HEK293 (cell line): ENCODE data around the gene ERBB2.

Experiments used
- CTCF ChIA-PET: fragments of 350-600 bp; formaldehyde crosslinking; extraction: SDS; loops from one replicate; lab custom pipeline; 2021; ENCODE audit warnings: antibody characterized with exemption; lab: Yijun Ruan, JAX
- POLR2A ChIA-PET: fragments of 300-600 bp; formaldehyde crosslinking; extraction: SDS; loops from one replicate; lab custom pipeline; 2020; ENCODE audit warnings: antibody characterized with exemption, inconsistent platforms; lab: Yijun Ruan, JAX
- H3K27ac ChIP-seq: fragments of 200-500 bp; sonication (Bioruptor generic); 2 replicates; pipeline ENCODE4 v1.5.1; 2014; ENCODE audit warnings: low read depth, low read length, control low read depth, inconsistent platforms; ENCODE audit errors: extremely low read depth
- H3K36me3 ChIP-seq, 2 experiments: fragments of 200-500 bp in 1 of 2; sonication (Bioruptor generic) in 1 of 2; 1 replicate in 1 of 2; 2 replicates in 1 of 2; pipeline ENCODE4 v1.5.1; 2014 to 2017; ENCODE audit warnings: inconsistent platforms in 2 of 2, low read length in 2 of 2; ENCODE audit not compliant: control insufficient read depth in 2 of 2, insufficient read depth in 1 of 2
- H3K4me1 ChIP-seq: fragments of 200-500 bp; sonication (Bioruptor generic); 2 replicates; pipeline ENCODE4 v1.5.1; 2014; ENCODE audit warnings: mild to moderate bottlenecking, low read length, inconsistent platforms; ENCODE audit not compliant: control insufficient read depth, insufficient read depth
- H3K4me3 ChIP-seq: 2 replicates; pipeline ENCODE4 v1.5.1; 2011; ENCODE audit warnings: low read depth, mild to moderate bottlenecking, control low read depth, low read length, moderate library complexity
- H3K9me3 ChIP-seq: fragments of 200-500 bp; sonication (Bioruptor generic); 2 replicates; pipeline ENCODE4 v1.5.1; 2014; ENCODE audit warnings: low read depth, low read length, inconsistent platforms; ENCODE audit not compliant: control insufficient read depth, insufficient read depth
- GLIS2 ChIP-seq: fragments of 450-650 bp; formaldehyde crosslinking; IDR thresholded peaks from 2 replicates; pipeline ENCODE4 v1.5.1; 2016; ENCODE audit warnings: missing biosample characterization, missing genetic modification characterization
- HOXC10 ChIP-seq: sonication (generic); formaldehyde crosslinking; IDR thresholded peaks from 2 replicates; pipeline ENCODE4 v1.8.1; 2023; ENCODE audit warnings: mild to moderate bottlenecking, missing genetic modification reagents
- IKZF3 ChIP-seq: fragments of 450-650 bp; IDR thresholded peaks from 2 replicates; pipeline ENCODE4 v1.5.0; 2018; ENCODE audit warnings: missing biosample characterization, mild to moderate bottlenecking, missing genetic modification characterization, moderate library complexity
- KLF1 ChIP-seq: fragments of 450-650 bp; formaldehyde crosslinking; IDR thresholded peaks from 2 replicates; pipeline ENCODE4 v1.5.1; 2016; ENCODE audit warnings: missing biosample characterization, missing genetic modification characterization
- KLF8 ChIP-seq: fragments of 450-650 bp; formaldehyde crosslinking; IDR thresholded peaks from 2 replicates; pipeline ENCODE4 v1.5.1; 2016; ENCODE audit warnings: missing biosample characterization, missing genetic modification characterization
- SCRT2 ChIP-seq: fragments of 450-650 bp; formaldehyde crosslinking; IDR thresholded peaks from 2 replicates; pipeline ENCODE4 v1.5.1; 2016; ENCODE audit warnings: missing biosample characterization, missing genetic modification characterization
- ZNF202 ChIP-seq: fragments of 450-650 bp; formaldehyde crosslinking; IDR thresholded peaks from 2 replicates; pipeline ENCODE4 v1.5.1; 2016; ENCODE audit warnings: missing biosample characterization, missing genetic modification characterization, borderline replicate concordance
- ZNF214 ChIP-seq: fragments of 450-650 bp; formaldehyde crosslinking; IDR thresholded peaks from 2 replicates; pipeline ENCODE4 v1.5.1; 2017; ENCODE audit warnings: missing biosample characterization, mild to moderate bottlenecking, missing genetic modification characterization, borderline replicate concordance
- ZNF221 ChIP-seq: fragments of 450-650 bp; formaldehyde crosslinking; IDR thresholded peaks from 2 replicates; pipeline ENCODE4 v1.5.1; 2017; ENCODE audit warnings: missing biosample characterization, missing genetic modification characterization, borderline replicate concordance
- ZNF391 ChIP-seq: fragments of 450-650 bp; formaldehyde crosslinking; IDR thresholded peaks from 2 replicates; pipeline ENCODE4 v1.5.1; 2016; ENCODE audit warnings: low read depth, missing biosample characterization, missing genetic modification characterization, borderline replicate concordance
- ZNF501 ChIP-seq: fragments of 450-650 bp; formaldehyde crosslinking; IDR thresholded peaks from 2 replicates; pipeline ENCODE4 v1.5.1; 2016; ENCODE audit warnings: missing biosample characterization, missing genetic modification characterization
- ZNF521 ChIP-seq: fragments of 450-650 bp; formaldehyde crosslinking; IDR thresholded peaks from 2 replicates; pipeline ENCODE4 v1.5.1; 2017; ENCODE audit warnings: missing biosample characterization, mild to moderate bottlenecking, missing genetic modification characterization
- TF ChIP-seq, protein P1 (sequence below): fragments of 450-650 bp; formaldehyde crosslinking; IDR thresholded peaks from 2 replicates; pipeline ENCODE4 v1.5.1; 2016; ENCODE audit warnings: missing biosample characterization, missing genetic modification characterization
- TF ChIP-seq, protein P2 (sequence below): fragments of 450-650 bp; formaldehyde crosslinking; IDR thresholded peaks from 2 replicates; pipeline ENCODE4 v1.5.1; 2016; ENCODE audit warnings: missing biosample characterization, missing genetic modification characterization
- TF ChIP-seq, protein P3 (sequence below): fragments of 450-650 bp; formaldehyde crosslinking; IDR thresholded peaks from 2 replicates; pipeline ENCODE4 v1.5.1; 2017; ENCODE audit warnings: missing biosample characterization, missing genetic modification characterization
- TF ChIP-seq, protein P4 (sequence below): IDR thresholded peaks from 2 replicates; pipeline ENCODE4 v1.6.1; 2011; ENCODE audit warnings: mild to moderate bottlenecking, low read depth, low read length, borderline replicate concordance
- TF ChIP-seq, protein P5 (sequence below): fragments of 450-650 bp; formaldehyde crosslinking; IDR thresholded peaks from 2 replicates; pipeline ENCODE4 v1.5.1; 2016; ENCODE audit warnings: missing biosample characterization, missing genetic modification characterization
- TF ChIP-seq, protein P6 (sequence below): fragments of 450-650 bp; formaldehyde crosslinking; IDR thresholded peaks from 2 replicates; pipeline ENCODE4 v1.5.1; 2017; ENCODE audit warnings: missing biosample characterization, missing genetic modification characterization

The ERBB2 gene

DNA sequence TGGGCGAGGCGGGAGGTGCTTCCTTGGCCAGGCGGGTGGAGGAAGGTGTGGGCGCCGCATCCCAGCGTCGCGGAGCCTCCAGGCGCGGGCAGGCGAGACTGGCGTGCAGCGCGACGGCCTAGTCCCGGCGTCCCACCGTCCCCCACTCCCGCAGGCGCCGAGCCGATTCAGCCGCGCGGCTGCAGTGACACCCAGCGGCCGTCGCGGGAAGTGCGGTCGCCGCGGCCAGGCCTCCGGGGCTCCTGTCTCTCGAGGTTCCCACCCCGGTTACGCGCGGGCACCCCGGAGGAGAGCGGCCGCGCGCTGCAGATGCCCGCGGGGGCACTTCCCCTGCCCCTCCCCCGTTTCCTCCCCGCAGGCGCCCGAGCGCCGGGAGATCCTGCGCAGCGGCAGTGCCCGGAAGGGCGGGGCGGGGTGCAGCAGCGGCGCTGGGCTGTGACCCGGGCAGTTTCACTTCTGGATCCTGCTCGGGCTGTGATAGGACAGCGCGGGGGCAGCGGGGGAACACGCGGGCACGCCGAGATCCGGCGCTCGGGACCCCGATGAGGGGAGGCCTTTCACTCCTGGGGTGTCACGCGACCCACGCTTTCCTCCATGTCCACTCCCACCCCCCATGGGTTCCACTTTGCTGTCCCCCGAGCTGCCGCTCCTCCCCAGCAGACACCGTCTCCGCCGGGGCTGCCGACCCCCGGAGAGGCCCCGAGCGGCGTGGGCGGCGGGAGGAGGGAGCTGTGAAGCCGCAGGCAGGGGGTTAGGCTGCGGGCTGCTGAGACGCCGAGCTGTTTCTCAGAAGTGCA, 54.5 kb downstream of the ERBB2 start (continued):
- TF ChIP-seq, protein P1, sequence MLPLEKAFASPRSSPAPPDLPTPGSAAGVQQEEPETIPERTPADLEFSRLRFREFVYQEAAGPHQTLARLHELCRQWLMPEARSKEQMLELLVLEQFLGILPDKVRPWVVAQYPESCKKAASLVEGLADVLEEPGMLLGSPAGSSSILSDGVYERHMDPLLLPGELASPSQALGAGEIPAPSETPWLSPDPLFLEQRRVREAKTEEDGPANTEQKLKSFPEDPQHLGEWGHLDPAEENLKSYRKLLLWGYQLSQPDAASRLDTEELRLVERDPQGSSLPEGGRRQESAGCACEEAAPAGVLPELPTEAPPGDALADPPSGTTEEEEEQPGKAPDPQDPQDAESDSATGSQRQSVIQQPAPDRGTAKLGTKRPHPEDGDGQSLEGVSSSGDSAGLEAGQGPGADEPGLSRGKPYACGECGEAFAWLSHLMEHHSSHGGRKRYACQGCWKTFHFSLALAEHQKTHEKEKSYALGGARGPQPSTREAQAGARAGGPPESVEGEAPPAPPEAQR (tag by site-specific recombination), result no peak
- no peak for TF ChIP-seq ZNF202 (tag by site-specific recombination)
- TF ChIP-seq GLIS2 (tag by site-specific recombination), result peak; percentile 98
- 0 out of 2 replicates have a peak, but pooled peaks have one; percentile 0 for TF ChIP-seq HOXC10
- TF ChIP-seq IKZF3 (tag by site-specific recombination), result peak; percentile 67

DNA sequence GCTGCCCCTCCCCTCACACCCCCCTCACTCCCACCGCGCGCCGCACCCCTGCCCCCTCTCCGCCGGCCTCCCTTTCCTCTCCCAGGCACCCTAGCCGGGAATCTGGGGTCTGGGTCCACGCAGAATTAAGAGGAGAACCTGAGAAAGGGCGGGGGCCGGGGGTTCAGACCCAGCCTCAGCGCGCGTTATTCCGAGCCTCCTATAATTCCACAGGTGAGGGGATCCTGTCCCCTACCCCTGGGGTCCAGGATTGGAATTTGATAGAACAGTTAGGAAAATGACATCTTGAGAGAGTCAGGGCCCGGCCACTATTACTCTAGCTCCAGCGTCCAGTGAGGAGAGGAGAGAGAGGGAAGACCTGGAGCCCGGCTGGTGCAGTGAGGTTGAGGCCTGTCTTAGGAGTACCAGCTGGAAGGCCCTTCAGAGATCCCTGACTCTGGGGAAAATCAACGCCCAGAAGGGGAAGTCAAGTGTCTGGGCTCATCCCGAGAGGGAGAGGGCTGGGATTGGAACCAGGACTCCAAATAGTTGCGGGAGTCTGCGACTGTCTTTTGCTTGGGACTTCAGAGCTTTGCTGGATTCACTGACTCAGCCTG, 55.2 kb downstream of the ERBB2 start:
- peak overlapping the region; percentile 87 for H3K27ac ChIP-seq
- POLR2A ChIA-PET, result interaction anchor here (0.7 to 2.1 kb wide), 4 partner anchors 8 to 207 kb away, joined by 3 to 7 read pairs (median 4); partner anchors contain the start of gene PGAP3
- H3K9me3 ChIP-seq, result no peaks in the 10 kb centered on the region
- CTCF ChIA-PET, result interaction anchor here (0.6 to 10.1 kb wide), 16 partner anchors 15 to 664 kb away, joined by 3 to 140 read pairs (median 4); partner anchors contain the start of genes ERBB2, MIEN1 and PPP1R1B
- no peaks in the 10 kb centered on the region for H3K36me3 ChIP-seq
- H3K4me1 ChIP-seq, result peaks cover 4% of the 10 kb centered on the region; the same call in 1 of the 2 replicates
- peak overlapping the region; percentile 50 for H3K4me3 ChIP-seq
- TF ChIP-seq, protein P2, sequence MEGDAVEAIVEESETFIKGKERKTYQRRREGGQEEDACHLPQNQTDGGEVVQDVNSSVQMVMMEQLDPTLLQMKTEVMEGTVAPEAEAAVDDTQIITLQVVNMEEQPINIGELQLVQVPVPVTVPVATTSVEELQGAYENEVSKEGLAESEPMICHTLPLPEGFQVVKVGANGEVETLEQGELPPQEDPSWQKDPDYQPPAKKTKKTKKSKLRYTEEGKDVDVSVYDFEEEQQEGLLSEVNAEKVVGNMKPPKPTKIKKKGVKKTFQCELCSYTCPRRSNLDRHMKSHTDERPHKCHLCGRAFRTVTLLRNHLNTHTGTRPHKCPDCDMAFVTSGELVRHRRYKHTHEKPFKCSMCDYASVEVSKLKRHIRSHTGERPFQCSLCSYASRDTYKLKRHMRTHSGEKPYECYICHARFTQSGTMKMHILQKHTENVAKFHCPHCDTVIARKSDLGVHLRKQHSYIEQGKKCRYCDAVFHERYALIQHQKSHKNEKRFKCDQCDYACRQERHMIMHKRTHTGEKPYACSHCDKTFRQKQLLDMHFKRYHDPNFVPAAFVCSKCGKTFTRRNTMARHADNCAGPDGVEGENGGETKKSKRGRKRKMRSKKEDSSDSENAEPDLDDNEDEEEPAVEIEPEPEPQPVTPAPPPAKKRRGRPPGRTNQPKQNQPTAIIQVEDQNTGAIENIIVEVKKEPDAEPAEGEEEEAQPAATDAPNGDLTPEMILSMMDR (tag by site-specific recombination), result no peak
- TF ChIP-seq, protein P3, sequence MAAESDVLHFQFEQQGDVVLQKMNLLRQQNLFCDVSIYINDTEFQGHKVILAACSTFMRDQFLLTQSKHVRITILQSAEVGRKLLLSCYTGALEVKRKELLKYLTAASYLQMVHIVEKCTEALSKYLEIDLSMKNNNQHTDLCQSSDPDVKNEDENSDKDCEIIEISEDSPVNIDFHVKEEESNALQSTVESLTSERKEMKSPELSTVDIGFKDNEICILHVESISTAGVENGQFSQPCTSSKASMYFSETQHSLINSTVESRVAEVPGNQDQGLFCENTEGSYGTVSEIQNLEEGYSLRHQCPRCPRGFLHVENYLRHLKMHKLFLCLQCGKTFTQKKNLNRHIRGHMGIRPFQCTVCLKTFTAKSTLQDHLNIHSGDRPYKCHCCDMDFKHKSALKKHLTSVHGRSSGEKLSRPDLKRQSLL (tag by site-specific recombination), result peak; percentile 31; the same call in 1 of the 2 replicates

DNA sequence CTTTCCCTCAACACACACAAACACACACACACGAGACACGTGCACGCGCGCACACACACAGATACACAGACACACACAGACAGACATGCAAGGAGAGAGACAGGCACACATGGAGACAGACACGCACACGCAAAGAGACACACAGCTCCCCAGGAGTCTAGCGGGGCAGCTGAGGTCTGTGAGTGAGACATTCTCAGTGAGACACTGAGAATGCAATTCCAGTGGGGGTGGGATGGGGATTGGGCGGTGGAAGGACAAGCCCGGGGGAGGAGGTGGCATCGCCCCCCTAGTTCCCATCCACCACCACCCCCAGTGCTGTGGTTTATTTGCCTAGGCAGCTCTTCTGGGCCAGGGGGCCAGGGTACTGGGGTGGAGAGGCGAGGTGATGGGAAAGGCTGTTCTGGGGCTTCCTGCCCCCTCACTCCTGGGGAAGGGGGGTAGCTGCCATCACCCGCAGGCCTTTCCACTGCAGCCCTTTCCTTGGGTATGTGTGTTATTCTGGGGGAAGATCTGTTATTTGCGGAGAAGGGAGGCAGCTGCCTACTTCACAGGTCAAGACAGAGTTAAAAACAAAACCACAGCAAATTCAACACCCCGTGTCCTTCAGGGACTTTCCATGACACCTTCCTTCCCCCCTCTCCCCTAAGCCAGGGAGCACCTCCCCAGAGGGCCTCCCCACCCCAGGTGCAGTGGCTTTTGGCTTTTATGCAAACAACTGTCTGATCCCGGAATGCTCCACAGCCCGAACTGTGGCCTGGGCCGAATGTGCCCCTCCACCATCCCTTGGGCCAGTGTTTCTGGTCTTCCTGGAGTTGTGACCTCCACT, 55.9 kb downstream of the ERBB2 start:
- Histone ChIP-seq H3K4me3 (no peak overlapping the region), H3K27ac (peak overlapping the region; percentile 87; the same call in 1 of the 2 replicates)
- CTCF ChIA-PET, result interaction anchor here (0.6 to 10.1 kb wide), 16 partner anchors 14 to 665 kb away, joined by 3 to 140 read pairs (median 4); partner anchors contain the start of genes ERBB2, MIEN1 and PPP1R1B
- TF ChIP-seq ZNF391 (tag by site-specific recombination) (no peak), KLF8 (tag by site-specific recombination) (no peak), ZNF221 (tag by site-specific recombination) (no peak), KLF1 (tag by site-specific recombination) (no peak), ZNF521 (tag by site-specific recombination) (no peak), ZNF501 (tag by site-specific recombination) (no peak), ZNF214 (tag by site-specific recombination) (no peak), SCRT2 (tag by site-specific recombination) (no peak)
- TF ChIP-seq, protein P4, sequence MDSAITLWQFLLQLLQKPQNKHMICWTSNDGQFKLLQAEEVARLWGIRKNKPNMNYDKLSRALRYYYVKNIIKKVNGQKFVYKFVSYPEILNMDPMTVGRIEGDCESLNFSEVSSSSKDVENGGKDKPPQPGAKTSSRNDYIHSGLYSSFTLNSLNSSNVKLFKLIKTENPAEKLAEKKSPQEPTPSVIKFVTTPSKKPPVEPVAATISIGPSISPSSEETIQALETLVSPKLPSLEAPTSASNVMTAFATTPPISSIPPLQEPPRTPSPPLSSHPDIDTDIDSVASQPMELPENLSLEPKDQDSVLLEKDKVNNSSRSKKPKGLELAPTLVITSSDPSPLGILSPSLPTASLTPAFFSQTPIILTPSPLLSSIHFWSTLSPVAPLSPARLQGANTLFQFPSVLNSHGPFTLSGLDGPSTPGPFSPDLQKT, result no peak
- TF ChIP-seq, protein P5, sequence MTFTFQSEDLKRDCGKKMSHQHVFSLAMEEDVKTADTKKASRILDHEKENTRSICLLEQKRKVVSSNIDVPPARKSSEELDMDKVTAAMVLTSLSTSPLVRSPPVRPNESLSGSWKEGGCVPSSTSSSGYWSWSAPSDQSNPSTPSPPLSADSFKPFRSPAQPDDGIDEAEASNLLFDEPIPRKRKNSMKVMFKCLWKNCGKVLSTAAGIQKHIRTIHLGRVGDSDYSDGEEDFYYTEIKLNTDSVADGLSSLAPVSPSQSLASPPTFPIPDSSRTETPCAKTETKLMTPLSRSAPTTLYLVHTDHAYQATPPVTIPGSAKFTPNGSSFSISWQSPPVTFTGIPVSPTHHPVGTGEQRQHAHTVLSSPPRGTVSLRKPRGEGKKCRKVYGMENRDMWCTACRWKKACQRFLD (tag by site-specific recombination), result no peak
- TF ChIP-seq, protein P6, sequence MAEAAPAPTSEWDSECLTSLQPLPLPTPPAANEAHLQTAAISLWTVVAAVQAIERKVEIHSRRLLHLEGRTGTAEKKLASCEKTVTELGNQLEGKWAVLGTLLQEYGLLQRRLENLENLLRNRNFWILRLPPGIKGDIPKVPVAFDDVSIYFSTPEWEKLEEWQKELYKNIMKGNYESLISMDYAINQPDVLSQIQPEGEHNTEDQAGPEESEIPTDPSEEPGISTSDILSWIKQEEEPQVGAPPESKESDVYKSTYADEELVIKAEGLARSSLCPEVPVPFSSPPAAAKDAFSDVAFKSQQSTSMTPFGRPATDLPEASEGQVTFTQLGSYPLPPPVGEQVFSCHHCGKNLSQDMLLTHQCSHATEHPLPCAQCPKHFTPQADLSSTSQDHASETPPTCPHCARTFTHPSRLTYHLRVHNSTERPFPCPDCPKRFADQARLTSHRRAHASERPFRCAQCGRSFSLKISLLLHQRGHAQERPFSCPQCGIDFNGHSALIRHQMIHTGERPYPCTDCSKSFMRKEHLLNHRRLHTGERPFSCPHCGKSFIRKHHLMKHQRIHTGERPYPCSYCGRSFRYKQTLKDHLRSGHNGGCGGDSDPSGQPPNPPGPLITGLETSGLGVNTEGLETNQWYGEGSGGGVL (tag by site-specific recombination), result peak; percentile 52

More for the DNA sequence above, 55.9 kb downstream of the ERBB2 start:
- Histone ChIP-seq H3K9me3 (no peaks in the 10 kb centered on the region), H3K4me1 (no peaks in the 10 kb centered on the region), H3K36me3 (no peaks in the 10 kb centered on the region)
- POLR2A ChIA-PET, result interaction anchor here (0.7 to 1.4 kb wide), 3 partner anchors 8 to 208 kb away, joined by 3 to 5 read pairs (median 4); partner anchors contain the start of gene PGAP3
